ENCODE measurements around the gene TBRG1.

Gene TBRG1

GRCh38 chr11:124618863-124619262 is 3.8 kb upstream of the TBRG1 start:
- no peak for ATAC-seq

- no peak for ATAC-seq
Measured at GRCh38 chr11:124623861-124624525, 1.3 kb downstream of the TBRG1 start.

- no peak for ATAC-seq
Measured at GRCh38 chr11:124625504-124626168, 3.0 kb downstream of the TBRG1 start.

DNA sequence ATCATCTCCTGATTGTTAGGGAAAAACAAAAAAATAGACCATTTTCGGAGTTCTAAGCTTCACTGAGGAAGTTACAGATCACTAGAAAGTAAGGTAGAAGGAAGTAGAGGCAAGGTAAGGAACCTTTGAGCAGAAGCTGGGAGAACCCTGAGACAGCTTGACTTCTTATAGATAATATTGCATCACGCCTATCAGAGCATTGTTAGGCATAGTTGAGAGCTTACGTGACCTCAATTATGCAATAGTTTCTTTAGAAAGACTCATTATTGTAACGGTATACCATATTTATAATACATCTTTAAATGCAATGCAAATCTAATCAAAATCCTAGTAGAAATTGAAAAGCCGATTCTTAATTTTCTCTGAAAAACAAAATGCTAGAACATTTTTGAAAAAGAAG is 4.9 kb downstream of the TBRG1 start:
- no peak for ATAC-seq

- ATAC-seq = no peak
Measured at GRCh38 chr11:124629961-124630360, 7.3 kb downstream of the TBRG1 start.

DNA sequence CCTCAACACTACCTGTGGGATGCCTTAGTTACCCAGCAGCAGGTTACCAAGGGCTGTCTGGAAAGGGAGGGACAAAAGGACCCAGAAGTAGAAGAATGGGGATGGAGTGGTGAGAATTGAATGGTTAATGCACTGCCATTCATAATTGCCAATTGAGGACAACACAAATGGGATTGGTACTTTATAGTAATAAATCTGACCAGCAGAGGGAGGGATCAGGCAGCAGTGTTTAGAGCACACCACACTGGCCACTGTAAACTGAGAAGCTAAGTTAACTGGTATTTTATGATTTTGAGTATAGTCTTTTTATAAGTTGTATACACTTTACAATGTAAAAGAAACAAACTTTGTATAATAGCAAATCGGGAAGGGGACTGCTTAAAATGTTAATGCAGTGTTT is 10.7 kb downstream of the TBRG1 start:
- ATAC-seq = no peak

GRCh38 chr11:124635932-124636331 is 13.3 kb downstream of the TBRG1 start:
- ATAC-seq = no peak

GRCh38 chr11:124638500-124638899 is 15.8 kb downstream of the TBRG1 start:
- no peak for ATAC-seq

- ATAC-seq = no peak
Measured at GRCh38 chr11:124639186-124639585, 16.5 kb downstream of the TBRG1 start.

DNA sequence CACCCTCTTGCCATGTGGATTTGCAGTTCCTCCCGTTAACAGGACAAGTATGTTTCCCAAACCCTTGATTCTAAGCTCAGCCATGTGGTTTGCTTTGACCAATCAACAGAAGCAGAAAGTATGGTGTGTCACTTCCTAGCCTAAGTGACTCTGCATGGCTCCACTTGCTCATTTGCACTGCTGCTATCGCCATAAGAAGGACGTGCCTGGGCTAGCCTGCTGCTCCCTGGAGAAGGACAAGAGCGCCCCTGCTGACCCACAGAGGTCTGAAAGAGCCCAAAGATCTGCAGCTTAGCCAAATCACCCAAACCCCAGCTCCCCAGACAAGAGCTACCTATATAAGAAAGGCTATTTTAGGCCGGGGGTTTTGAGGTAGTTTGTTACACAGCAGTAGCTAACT is 18.0 kb downstream of the TBRG1 start:
- ATAC-seq = no peak

DNA sequence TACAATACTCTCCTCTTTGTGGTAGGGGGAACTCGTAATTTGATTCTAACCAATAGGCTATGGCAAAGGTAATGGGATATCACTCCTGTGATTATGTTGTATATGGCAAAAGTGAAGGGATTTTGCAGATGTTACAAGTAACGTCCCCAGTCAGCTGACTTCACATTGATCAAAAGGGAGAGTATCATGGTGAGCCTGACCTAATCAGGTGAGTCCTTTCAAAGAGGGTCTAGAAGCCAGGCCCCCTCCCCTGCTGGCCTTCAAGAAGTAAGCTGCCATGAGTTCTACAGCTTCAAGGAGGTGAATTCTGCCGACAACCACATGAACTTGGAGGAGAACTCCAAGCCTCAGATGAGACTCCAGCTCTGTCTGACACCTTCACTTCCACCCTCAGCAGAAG is 20.0 kb downstream of the TBRG1 start:
- ATAC-seq = no peak

DNA sequence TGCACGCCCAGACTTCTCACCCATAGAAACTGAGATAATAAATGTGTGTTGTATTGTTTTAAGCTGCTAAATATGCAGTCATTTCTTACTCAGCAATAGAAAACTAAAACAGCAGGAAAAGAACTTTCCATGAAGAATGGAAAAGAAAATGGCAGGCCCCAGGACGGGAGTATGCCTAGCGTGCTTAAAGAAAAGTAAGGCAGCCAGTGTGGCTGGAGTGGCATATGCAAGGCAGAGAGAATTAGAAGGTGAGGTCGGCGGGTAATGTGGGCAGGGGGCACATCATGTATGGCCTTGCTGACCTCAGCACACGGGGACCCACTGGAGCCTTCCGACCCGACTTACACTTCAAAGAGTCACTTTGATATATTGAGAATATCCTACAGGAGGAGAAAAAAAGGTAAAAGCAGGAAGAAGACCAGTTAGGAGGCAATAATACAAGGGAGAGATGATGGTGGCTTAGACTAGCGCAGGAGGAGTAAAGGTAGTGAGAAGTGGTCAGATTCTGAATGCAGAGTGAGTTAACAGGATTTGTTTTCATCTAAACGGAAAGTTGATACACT is 20.5 kb downstream of the TBRG1 start:
- no peak for ATAC-seq

DNA sequence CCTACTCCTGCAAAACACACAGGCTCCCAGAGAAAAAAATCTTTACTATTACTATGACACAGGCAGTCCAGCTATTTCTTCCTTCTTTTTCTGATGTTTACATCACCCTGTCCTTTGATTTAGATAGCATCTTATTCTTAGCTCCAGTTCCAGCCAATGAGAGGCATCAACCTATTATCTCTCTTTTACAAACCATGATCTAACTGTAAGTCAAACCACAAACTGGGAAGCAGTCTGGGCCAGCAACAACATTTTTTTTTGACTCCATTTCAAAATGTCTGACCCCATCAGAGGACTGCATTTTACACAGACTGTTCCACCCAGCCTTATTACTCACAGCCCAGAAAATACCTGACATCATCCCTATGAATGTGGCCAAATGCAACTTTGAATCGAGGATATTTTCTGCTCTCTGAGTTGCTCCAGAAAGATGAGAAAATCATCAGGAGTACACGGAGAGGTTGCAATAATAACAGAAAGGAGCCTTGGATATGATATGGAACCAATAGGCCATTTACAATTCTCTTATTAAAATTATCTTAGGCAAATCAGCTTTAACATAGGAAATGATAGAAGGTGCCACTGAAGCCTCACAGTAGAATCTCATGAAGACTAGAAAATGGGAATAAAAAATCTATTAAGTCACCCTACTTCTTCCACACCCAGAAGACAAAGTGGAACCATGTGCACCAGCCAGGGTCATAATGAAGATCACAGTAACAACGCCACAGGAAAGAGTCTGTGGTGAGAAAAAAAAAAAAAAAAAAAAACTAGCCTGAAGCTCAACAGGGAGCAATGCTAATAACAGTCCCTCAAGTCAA is 21.2 kb downstream of the TBRG1 start:
- no peak for ATAC-seq

- no peak for ATAC-seq
Measured at GRCh38 chr11:124644426-124645280, 22.0 kb downstream of the TBRG1 start.

- ATAC-seq = no peak
Measured at GRCh38 chr11:124646148-124646547, 23.5 kb downstream of the TBRG1 start.

GRCh38 chr11:124648610-124649009 is 25.9 kb downstream of the TBRG1 start:
- no peak for ATAC-seq

DNA sequence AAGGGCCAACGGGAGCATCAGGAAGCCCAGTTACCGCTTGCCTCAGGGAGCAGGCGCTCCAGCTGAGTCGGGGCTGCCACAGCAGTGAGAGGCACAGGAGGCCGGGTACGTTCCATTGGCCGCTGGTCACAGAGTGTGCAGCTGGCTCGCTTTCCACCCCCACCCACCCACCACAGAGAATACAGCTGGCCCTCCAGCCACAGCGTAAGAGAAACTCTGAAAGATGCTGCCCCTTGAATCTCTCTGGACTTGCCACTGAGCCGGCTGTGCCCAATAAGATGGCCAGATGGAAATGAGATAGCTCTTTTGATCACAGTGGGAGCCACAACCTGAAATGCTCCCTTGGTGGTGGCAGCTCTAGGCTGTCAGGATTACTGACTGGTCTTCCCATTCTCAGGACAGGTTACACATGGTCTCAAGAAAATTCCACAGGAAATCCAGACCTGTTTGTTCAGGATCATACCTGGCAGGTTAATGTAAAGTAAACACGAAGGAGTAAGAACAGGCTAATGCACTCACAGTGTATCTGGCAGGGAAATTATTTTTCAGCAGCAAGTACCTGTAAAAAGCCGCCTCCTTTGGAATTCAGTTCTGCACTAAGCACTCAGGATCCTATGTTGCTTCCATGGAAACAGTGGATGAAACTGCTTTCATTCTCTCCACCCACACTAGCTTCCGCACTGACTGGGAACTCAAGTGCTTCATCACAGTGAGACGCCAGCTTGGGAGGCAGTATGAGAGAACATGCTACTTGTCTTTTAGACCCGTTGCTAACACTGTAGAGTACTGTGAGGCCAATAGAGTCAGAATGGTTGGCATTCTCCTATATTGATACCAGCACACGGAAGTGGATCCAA is 34.3 kb downstream of the TBRG1 start:
- ATAC-seq = no peak

GRCh38 chr11:124657904-124658303 is 35.2 kb downstream of the TBRG1 start:
- ATAC-seq = no peak

DNA sequence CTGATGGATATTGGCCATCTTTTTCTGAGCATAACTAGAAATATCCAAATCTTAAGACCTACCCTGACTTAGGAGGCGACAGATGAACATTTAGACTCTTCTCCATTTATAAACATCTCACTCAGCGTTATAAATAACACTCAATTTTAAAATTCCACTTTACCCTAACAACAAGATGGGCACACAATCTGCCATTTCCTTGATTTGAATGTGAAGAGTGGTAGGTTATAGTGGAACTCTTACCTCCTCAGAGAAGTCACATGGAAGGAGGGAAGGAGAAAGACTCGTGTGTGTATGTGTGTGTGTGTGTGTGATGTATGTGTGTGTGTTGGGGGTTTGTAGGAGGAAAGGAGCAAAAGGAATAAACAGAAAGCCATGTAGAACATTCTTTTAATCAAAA is 35.8 kb downstream of the TBRG1 start:
- ATAC-seq = no peak

GRCh38 chr11:124658986-124659385 is 36.3 kb downstream of the TBRG1 start:
- no peak for ATAC-seq

- no peak for ATAC-seq
Measured at GRCh38 chr11:124661553-124661952, 38.9 kb downstream of the TBRG1 start.

GRCh38 chr11:124662106-124662505 is 39.4 kb downstream of the TBRG1 start:
- ATAC-seq = no peak

Measured in activated CD4-positive, CD25-positive, alpha-beta regulatory T cell treated with anti-CD3 and anti-CD28 coated beads, Interleukin-2, amount 50 U/mL, for 24 hours (primary cell).